Natural killer cell treated with Interleukin-12 subunit alpha and Interleukin-12 subunit beta and Interleukin-15 and Interleukin-18, amount 100 ng/mL, for 72 hours (primary cell): Measurements from ENCODE around the gene EPO. TPM values are rescaled to one million over a fixed set of nuclear protein-coding genes. Genes with fewer than 3 reads are reported as not detected.
"Not testable (repeated sequence)": the region's sequence is repeated elsewhere in the genome, so short reads cannot be mapped to it uniquely, and the experiment has no call there.

Source experiments
- ATAC-seq, 2 donors: fragments of 150-1000 bp; cut with Tn5 transposase in 1 of 2; sonication (Bioruptor Pico), chemical (Tn5 transposase) in 1 of 2; 2 replicates each; pipeline ENCODE4 v1.10.0; 2021
- DNase-seq: peaks from one replicate; pipeline ENCODE4 v3.0.0; 2022; ENCODE audit warnings: low spot score
- H3K27ac Mint-ChIP-seq, 2 donors: 1 replicate in 1 of 2; 2 replicates in 1 of 2; pipeline ENCODE4 v1.8.0; 2022; ENCODE audit warnings: mixed read lengths in 2 of 2, mild to moderate bottlenecking in 1 of 2, moderate library complexity in 1 of 2
- H3K27me3 Mint-ChIP-seq, 2 donors: 1 replicate in 1 of 2; 2 replicates in 1 of 2; pipeline ENCODE4 v1.8.0; 2022; ENCODE audit warnings: mixed read lengths in 2 of 2
- H3K36me3 Mint-ChIP-seq: one replicate; pipeline ENCODE4 v1.8.0; 2022; ENCODE audit warnings: mixed read lengths
- H3K4me1 Mint-ChIP-seq, 2 donors: 1 replicate in 1 of 2; 2 replicates in 1 of 2; pipeline ENCODE4 v1.8.0; 2022; ENCODE audit warnings: low read depth in 2 of 2, mixed read lengths in 2 of 2, mild to moderate bottlenecking in 1 of 2
- H3K4me3 Mint-ChIP-seq: one replicate; pipeline ENCODE4 v1.8.0; 2022; ENCODE audit warnings: mixed read lengths
- H3K9me3 Mint-ChIP-seq: 2 replicates; pipeline ENCODE4 v1.8.0; 2022; ENCODE audit warnings: mixed read lengths
- total RNA-seq, 2 donors: library from RNA; stranded (reverse); gene quantifications; one replicate each; pipeline ENCODE4 v1.2.3, GENCODE V29; 2022

The EPO gene
- total RNA-seq, 2 donors from 2014 or later, result not detected

DNA sequence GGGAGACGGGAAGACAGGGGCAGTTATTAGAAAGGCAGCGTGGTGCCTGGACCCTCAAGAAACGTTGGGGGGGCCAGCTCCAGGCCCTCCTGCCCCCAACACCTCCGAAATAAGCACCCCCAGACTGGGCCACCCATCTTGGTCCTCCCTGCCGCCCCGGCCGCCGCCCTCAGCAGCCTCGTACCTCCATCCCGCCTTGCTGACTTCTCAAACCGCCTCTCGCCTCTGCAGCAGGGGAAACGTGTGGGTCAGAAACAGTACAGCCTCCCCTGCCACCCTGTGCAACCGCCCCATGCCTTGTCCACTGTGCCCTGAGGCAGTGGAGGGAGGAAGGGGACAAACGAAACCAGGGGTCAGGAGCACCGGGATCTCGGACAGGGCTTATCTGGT, 33.5 kb upstream of the EPO start:
- no peaks in the 10 kb centered on the region for H3K36me3 Mint-ChIP-seq
- peaks cover 11 to 13% of the 10 kb centered on the region in 2 donors for H3K4me1 Mint-ChIP-seq
- no peak for ATAC-seq

DNA sequence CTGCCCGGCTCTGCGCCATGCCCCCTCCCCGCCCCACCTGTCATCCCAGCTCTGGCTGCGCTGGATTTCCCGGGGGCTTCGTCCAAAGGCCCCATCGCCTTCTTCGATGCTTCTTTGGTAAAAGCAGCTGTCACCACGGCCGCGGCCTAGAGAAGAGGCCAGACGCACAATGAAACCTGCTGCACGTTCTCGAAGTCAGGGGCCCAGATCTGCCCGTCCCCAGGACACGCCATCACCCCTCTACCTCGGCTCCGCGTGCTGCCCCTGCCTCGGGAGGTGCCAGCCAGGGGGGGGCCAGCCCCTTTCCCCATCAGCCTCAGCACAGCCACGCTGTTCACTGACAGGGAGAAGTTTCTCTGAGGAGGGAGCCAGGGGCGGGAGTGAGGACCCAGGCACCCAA, 33.0 kb upstream of the EPO start:
- peaks cover 16% of the 10 kb centered on the region in 2 donors for H3K4me1 Mint-ChIP-seq
- no peak for ATAC-seq
- H3K36me3 Mint-ChIP-seq, result no peaks in the 10 kb centered on the region
- H3K4me3 Mint-ChIP-seq, result no peak overlapping the region
- no peak overlapping the region for H3K27ac Mint-ChIP-seq
- DNase-seq, result no peak
- no peaks in the 10 kb centered on the region for H3K27me3 Mint-ChIP-seq
- no peaks in the 10 kb centered on the region for H3K9me3 Mint-ChIP-seq

More for the DNA sequence above, 33.5 kb upstream of the EPO start:
- no peaks in the 10 kb centered on the region for H3K27me3 Mint-ChIP-seq
- no peaks in the 10 kb centered on the region for H3K9me3 Mint-ChIP-seq
- H3K27ac Mint-ChIP-seq, result no peak overlapping the region
- H3K4me3 Mint-ChIP-seq, result no peak overlapping the region
- DNase-seq, result no peak

DNA sequence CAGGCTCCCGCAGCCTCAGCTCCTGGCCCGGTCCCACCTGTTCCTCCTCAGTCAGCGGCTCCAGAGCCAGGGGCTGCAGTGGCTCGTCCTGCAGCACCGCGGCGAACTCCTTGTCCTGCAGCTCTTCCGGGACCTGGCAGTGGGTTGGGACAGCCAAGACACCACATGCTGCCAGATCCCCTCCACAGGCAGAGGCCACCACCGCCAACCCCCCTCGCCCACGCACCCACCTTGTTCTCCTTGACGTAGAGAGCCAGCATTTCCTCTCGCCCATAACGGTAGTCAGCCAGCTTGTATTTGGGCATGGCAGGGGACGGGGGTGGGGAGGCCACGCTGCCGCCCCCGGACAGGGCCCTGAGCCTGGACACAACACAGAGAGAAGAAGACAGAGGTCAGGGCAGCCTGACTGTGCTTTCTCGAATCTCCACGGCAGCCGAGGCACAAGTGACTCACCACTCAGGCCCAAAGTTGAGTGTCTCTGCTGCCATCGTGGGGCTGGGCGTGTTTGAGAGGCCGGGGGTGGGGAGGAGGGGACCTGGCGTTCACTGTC, 32.4 kb upstream of the EPO start:
- H3K9me3 Mint-ChIP-seq, result no peaks in the 10 kb centered on the region
- no peaks in the 10 kb centered on the region for H3K27me3 Mint-ChIP-seq
- H3K4me1 Mint-ChIP-seq, result peaks cover 21 to 22% of the 10 kb centered on the region in 2 donors
- ATAC-seq, result no peak
- H3K36me3 Mint-ChIP-seq, result peaks cover under 1% of the 10 kb centered on the region
- no peak overlapping the region for H3K27ac Mint-ChIP-seq
- H3K4me3 Mint-ChIP-seq, result no peak overlapping the region
- no peak for DNase-seq

DNA sequence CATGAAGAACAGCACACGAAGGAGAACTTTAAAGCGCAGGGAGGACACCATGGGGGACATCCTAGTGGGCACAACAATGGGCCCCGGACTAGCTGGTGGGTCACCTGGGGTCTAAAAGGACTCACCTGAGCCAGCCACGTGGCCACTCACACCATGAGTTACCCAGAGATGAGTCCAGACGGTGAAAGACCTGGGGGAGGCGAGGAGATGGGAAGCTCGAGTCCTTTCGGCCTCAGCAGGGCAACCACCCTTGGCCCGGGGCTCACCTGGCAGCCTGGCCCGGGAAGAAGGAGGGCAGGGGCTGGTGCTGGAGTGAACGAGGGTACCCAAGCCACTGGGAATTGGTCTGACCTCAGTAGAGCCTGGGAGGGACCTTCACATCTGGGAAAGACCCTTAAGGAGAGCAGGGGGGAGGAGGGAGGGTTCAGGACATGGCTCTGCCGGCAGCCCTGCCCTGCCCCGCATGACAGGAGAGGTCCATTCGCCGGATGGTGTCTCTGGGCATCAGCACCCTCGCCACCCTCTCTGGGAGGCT, 31.9 kb upstream of the EPO start:
- H3K36me3 Mint-ChIP-seq, result peaks cover 6% of the 10 kb centered on the region
- no peak overlapping the region for H3K4me3 Mint-ChIP-seq
- no peak for ATAC-seq
- H3K4me1 Mint-ChIP-seq, result peaks cover 27 to 28% of the 10 kb centered on the region in 2 donors
- H3K9me3 Mint-ChIP-seq, result no peaks in the 10 kb centered on the region
- no peak for DNase-seq
- no peaks in the 10 kb centered on the region for H3K27me3 Mint-ChIP-seq
- peak overlapping the region in 1 of 2 donors; percentile 57 for H3K27ac Mint-ChIP-seq

DNA sequence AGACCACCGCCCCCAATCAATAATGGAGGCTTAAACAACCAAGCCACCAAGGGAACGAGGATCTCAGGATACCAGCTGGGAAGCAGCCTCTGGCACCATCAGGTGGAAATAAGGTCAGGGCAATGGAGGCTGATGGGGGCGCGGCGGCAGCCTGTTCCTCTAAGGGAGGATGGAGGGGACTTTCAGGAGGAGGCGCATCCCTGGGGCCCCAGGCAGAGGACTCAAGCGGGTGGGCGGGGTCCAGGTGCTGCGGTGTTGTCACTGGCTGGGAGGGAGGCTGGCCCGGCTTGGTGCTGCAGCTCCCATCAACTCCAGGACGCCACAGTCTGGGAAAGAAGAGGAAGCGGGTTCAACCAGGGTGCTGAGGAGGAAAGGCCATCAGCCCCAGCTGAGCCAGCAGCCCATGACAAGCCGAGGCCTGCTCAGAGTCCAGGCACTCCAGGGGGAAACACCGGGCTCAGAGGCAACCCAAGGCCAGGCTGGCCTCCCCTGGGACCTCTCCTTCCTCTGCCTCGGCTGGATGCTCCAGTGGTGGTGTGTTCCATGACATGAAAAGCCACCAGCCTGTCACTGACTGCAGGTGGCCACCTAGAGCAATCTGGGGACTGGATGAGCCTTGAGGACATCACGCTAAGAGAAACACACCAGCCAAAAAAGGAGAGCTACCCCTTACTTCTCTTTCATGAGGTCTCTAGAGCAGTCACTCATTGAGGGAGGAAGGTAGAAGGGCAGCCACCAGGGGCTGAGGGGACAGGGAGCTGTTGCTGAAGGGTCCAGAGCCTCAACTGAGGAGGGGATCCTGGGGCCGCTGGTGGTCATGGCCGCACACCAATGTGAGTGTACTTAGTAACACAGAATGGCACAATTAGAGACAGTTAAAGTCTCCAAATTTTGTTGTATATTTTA, 30.8 kb upstream of the EPO start:
- ATAC-seq, result no peak
- DNase-seq, result no peak
- H3K36me3 Mint-ChIP-seq, result peaks cover 6% of the 10 kb centered on the region
- H3K4me1 Mint-ChIP-seq, result peaks cover 27 to 28% of the 10 kb centered on the region in 2 donors
- H3K27me3 Mint-ChIP-seq, result no peaks in the 10 kb centered on the region
- peak overlapping the region in 1 of 2 donors; percentile 57 for H3K27ac Mint-ChIP-seq
- no peak overlapping the region for H3K4me3 Mint-ChIP-seq
- H3K9me3 Mint-ChIP-seq, result no peaks in the 10 kb centered on the region

DNA sequence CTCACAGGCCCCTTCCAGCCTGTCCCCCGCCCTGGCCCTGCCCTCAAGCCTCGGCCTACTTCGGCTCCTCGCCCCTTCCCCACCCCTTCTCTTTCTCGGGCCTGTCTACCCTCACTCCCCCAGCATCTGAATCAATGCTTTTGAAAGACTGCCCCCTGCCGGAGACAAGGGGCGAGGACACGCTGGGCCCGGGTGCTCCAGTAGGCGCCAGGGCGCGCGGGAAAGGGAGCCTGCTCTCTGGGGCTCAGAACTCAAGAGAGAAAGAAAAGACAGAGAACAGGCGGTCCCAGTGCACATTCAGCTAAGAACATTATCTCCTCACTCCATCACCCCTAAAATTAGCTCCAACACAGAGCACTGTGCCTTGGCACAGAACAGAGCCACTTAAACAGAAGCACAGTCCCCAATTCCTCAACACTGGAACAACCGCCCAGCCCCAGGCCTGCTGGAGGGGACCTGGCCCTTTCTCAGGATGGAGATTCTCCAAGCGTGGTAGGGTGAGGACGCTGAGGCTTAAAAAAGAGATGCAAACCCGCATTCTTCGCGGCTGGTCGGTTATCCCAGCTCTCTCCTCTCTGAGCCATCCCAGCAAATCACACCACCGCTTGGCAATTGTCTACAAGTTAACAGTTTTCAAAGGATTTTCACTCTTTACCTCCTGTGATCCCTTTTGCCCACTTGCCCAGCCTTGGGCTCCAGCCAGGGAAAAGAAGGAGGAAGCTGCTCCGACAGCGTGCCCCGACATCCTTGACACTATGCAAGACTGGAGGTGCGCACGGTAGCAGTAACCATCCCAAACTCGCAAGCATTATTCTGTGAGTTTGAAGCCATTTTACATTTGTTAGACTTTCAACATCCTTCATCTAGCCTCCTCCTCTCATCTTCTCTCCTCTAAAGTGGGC, 28.3 kb upstream of the EPO start:
- Mint-ChIP-seq H3K27ac (peak overlapping the region; percentile 83 to 93), H3K36me3 (peaks cover 6% of the 10 kb centered on the region), H3K9me3 (no peaks in the 10 kb centered on the region), H3K27me3 (no peaks in the 10 kb centered on the region), H3K4me1 (peaks cover 27 to 35% of the 10 kb centered on the region in 2 donors), H3K4me3 (peak overlapping the region; percentile 91)
- peak; percentile 84 for DNase-seq
- peak; percentile 68 to 74 for ATAC-seq

DNA sequence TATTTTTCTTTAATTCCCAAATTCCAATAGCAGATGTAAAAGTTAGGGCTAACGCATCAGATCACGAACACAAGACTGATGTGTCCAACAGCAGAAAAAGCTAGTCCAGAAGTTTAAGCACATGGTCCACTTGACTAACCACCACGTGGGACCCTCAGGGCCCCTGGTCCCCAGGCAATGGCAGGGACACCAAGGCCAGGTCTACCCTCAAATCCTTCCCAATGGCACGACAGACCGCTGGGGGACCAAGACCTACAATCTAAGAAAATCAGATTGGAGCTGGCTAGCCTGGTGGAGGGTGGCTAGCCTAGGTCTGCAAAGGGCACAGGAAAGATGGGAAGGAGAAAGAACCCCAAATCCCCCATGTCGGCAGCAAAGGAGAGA, 27.7 kb upstream of the EPO start:
- H3K4me3 Mint-ChIP-seq, result peak overlapping the region; percentile 91
- H3K4me1 Mint-ChIP-seq, result peaks cover 27 to 35% of the 10 kb centered on the region in 2 donors
- peak overlapping the region; percentile 83 to 93 for H3K27ac Mint-ChIP-seq
- ATAC-seq, result no peak
- H3K27me3 Mint-ChIP-seq, result no peaks in the 10 kb centered on the region
- no peak for DNase-seq
- peaks cover 6% of the 10 kb centered on the region for H3K36me3 Mint-ChIP-seq
- H3K9me3 Mint-ChIP-seq, result no peaks in the 10 kb centered on the region

DNA sequence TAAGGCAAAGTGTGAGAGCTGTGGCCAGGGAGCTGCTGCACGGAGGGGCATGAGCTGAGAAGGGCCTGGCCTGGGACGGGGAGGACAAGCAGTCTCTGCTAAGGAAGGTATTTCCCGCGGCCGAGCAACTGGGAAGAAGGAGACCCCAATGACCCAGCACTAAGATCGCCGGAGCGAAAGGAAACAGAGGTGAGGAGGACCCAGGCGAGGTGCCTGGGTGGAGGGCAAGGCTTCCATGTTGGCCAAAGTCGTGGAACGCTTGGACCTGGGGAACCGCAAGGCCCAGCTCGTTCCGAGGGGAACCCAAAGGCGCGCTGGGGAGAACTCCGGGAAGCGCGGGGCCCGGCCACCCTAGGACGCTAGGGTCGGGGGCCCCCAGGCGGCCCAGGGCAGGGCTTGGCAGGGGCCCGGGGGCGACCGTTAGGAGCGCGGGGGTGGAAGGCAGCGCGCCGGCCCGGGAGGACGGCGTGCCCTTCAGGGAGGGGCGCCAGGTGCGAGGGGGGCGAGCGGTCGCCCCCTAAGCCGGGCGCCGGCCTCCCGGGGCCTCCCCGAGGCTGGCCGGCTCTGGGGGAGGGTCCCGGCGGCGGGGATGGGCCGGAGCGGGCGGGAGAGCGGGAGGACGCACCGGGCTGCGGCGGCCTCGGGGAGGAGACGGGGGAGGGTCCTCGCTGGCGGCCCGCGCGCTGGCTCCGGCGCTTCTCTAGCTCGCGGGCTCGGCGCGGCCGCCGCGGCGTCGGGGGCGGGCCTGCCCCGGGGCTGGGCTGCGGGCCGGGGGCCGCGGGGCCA, 26.8 kb upstream of the EPO start:
- no peaks in the 10 kb centered on the region for H3K27me3 Mint-ChIP-seq
- peak overlapping the region; percentile 91 for H3K4me3 Mint-ChIP-seq
- peaks cover 6% of the 10 kb centered on the region for H3K36me3 Mint-ChIP-seq
- ATAC-seq, result peak; percentile 74 to 78
- H3K27ac Mint-ChIP-seq, result peak overlapping the region; percentile 83 to 93
- H3K4me1 Mint-ChIP-seq, result peaks cover 27 to 35% of the 10 kb centered on the region in 2 donors
- no peak for DNase-seq
- no peaks in the 10 kb centered on the region for H3K9me3 Mint-ChIP-seq

DNA sequence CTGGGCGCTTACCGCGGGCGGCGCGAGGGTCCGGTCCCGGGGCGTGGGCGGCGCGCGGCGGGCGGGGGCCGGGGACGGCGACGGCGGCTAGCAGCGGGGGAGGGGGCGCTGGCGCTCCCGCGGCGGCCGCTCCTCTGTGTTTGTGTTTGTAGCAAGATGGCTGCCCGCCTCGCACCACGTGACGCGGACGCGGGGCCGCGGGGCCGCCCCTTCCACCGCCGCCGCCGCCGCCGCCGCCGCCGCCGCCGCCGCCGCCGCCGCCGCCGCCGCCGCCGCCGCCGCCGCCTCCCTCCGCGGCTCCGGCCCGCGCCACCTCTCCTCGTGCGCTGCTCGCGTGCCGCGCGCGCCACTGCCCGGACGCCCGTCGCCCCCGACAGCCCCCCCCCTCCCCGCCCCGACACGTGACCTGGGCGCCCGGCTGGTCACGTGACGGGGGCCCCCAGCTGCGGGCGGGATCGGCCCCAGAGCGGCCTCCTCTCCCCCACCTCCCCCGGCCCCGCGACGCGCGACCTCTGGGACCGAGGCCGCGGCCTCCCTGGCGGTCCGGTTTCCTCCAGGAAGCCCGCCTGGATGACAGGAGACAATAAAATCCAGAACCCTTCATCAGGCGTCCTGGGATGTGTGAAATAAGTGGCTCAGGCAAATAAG, 26.0 kb upstream of the EPO start, which contains the start of gene GIGYF1:
GIGYF1 (minus strand) TSS at position 153 of the 648 bp plus-strand sequence. CDS start 6,012 bp downstream, outside the sequence.
- Mint-ChIP-seq H3K4me1 (peaks cover 20 to 29% of the 10 kb centered on the region in 2 donors), H3K36me3 (peaks cover 6% of the 10 kb centered on the region), H3K27ac (peak within 1 kb of the TSS; percentile 83 to 93), H3K27me3 (peaks cover 0 to 1% of the 10 kb centered on the region in 2 donors), H3K4me3 (peak within 1 kb of the TSS; percentile 91), H3K9me3 (no peaks in the 10 kb centered on the region)
- peak; percentile 82 to 88 for ATAC-seq
- peak; percentile 78 for DNase-seq

DNA sequence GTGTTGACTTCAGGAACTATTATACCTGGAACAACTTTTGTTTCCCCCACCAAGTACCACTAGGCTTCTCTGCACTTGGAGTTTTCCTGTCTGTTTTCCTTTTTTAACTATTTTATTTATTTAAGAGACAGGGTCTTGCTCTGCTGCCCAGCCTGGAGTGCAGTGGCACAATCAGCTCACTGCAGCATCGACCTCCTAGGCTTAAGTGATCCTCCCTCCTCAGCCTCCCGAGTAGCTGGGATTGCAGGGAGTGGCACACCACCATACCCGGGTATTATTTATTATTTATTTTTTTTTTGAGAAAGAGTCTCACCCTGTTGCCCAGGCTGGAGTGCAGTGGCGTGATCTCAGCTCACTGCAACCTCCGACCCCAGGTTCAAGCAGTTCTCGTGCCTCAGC, 24.1 kb upstream of the EPO start:
- no peaks in the 10 kb centered on the region for H3K9me3 Mint-ChIP-seq
- ATAC-seq, result no peak
- peaks cover 3 to 7% of the 10 kb centered on the region in 2 donors for H3K27me3 Mint-ChIP-seq

DNA sequence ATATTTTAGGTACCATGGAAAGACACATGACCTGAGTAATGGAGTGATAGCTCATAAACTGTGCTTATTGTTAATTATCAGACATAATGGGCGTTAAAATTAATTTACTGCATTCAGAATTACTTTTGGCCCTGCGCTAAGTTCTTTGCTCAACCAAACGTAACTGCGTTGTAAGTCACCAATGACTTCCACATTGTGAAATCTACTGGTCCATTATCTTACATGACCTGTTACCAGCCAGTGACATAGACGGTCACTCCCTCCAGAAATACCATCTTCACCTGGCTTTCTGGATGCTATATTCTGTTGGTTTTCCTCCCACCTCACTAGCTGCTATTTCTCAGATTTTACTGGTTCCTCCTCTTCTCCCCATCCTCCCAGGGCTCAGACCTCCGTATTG, 21.2 kb upstream of the EPO start:
- H3K4me1 Mint-ChIP-seq, result peaks cover 0 to 7% of the 10 kb centered on the region in 2 donors
- no peak overlapping the region for H3K27ac Mint-ChIP-seq
- no peaks in the 10 kb centered on the region for H3K9me3 Mint-ChIP-seq
- DNase-seq, result no peak
- peaks cover 8% of the 10 kb centered on the region in 2 donors for H3K27me3 Mint-ChIP-seq
- H3K36me3 Mint-ChIP-seq, result no peaks in the 10 kb centered on the region
- H3K4me3 Mint-ChIP-seq, result no peak overlapping the region
- no peak for ATAC-seq

More for the DNA sequence above, 24.1 kb upstream of the EPO start:
- peak overlapping the region; percentile 63 for H3K4me3 Mint-ChIP-seq
- H3K36me3 Mint-ChIP-seq, result peaks cover 6% of the 10 kb centered on the region
- H3K4me1 Mint-ChIP-seq, result peaks cover 19 to 26% of the 10 kb centered on the region in 2 donors
- no peak for DNase-seq
- peak overlapping the region; percentile 43 to 84 for H3K27ac Mint-ChIP-seq

DNA sequence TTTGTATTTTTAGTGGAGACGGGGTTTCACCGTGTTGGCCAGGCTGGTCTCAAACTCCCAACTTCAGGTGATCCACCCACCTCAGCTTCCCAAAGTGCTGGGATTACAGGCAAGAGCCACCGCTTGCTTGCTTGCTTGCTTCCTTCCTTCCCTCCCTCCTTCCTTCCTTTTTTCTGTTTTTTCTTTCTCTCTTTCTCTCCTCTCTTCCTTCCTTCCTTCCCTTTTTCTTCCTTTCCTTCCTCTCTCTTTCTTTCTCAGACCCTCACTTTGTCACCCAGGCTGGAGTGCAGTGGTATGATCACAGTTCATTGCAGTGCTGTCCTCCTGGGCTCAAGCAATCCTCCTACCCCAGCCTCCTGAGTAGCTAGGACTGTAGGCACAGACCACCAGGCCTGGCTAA, 19.2 kb upstream of the EPO start:
- H3K36me3 Mint-ChIP-seq, H3K9me3 Mint-ChIP-seq, ATAC-seq, H3K27ac Mint-ChIP-seq, H3K27me3 Mint-ChIP-seq, DNase-seq, H3K4me3 Mint-ChIP-seq, H3K4me1 Mint-ChIP-seq: not testable (repeated sequence)
